Heart left ventricle (tissue), 16 donors: ENCODE data around the gene CMTM3. TPM values are rescaled to one million over a fixed set of nuclear protein-coding genes. Genes with fewer than 3 reads are reported as not detected.
A peak's percentile ranks its signal among the peaks of the same experiment; 100 is the strongest.
"Not testable (repeated sequence)": the region's sequence is repeated elsewhere in the genome, so short reads cannot be mapped to it uniquely, and the experiment has no call there.

ENCODE experiments used
- ATAC-seq, 4 donors: fragments of 200-7000 bp; cut with Tn5 transposase; one replicate each; pipeline ENCODE4 v1.9.1; 2020 to 2022; ENCODE audit warnings: moderate library complexity in 4 of 4, mild to moderate bottlenecking in 3 of 4, moderate number of reproducible peaks in 1 of 4
- DNase-seq, 5 donors: peaks; one replicate each; pipeline ENCODE4 v3.0.0-alpha.2; 2020
- H3K27ac ChIP-seq, 12 donors: fragments of 200-600 bp; sonication (generic) in 4 of 12; one replicate each; pipeline versions ENCODE4 v1.5.0 to v1.8.0; 2016 to 2022; ENCODE audit warnings: mild to moderate bottlenecking in 2 of 12
- H3K27me3 ChIP-seq, 9 donors: fragments of 200-600 bp; sonication (generic) in 2 of 9; one replicate each; pipeline versions ENCODE4 v1.5.1 to v1.8.0; 2016 to 2022; ENCODE audit warnings: mild to moderate bottlenecking in 3 of 9
- H3K36me3 ChIP-seq, 9 donors: fragments of 200-600 bp; sonication (generic) in 2 of 9; one replicate each; pipeline versions ENCODE4 v1.5.0 to v1.8.0; 2018 to 2022; ENCODE audit warnings: mild to moderate bottlenecking in 2 of 9
- H3K4me1 ChIP-seq, 12 donors: fragments of 200-600 bp; sonication (generic) in 4 of 12; one replicate each; pipeline versions ENCODE4 v1.5.0 to v1.8.0; 2016 to 2022; ENCODE audit warnings: mild to moderate bottlenecking in 3 of 12
- H3K4me3 ChIP-seq, 12 donors: fragments of 200-600 bp; sonication (generic) in 4 of 12; one replicate each; pipeline versions ENCODE4 v1.5.0 to v1.8.0; 2017 to 2022; ENCODE audit warnings: mild to moderate bottlenecking in 9 of 12, moderate library complexity in 4 of 12
- H3K9me3 ChIP-seq, 12 donors: fragments of 200-600 bp; sonication (generic) in 4 of 12; one replicate each; pipeline versions ENCODE4 v1.5.0 to v1.8.0; 2016 to 2022; ENCODE audit warnings: mild to moderate bottlenecking in 1 of 12
- CTCF ChIP-seq, 12 donors: fragments of 200-600 bp; sonication (generic) in 4 of 12; IDR thresholded peaks; one replicate each; pipeline versions ENCODE4 v1.5.0 to v1.8.0; 2018 to 2022; ENCODE audit warnings: antibody characterized with exemption in 12 of 12, mild to moderate bottlenecking in 5 of 12
- POLR2A ChIP-seq, 2 donors: fragments of 450-650 bp; IDR thresholded peaks; one replicate each; pipeline ENCODE4 v1.6.1; 2017; ENCODE audit warnings: antibody characterized with exemption in 2 of 2, mild to moderate bottlenecking in 2 of 2, moderate library complexity in 2 of 2
- WGBS, 4 donors: extraction: QIAGEN DNeasy Blood & Tissue Kit in 2 of 4; methylation state at CpG; one replicate each; pipeline versions ENCODE4 v1.1.5 to v1.1.7; 2013 to 2018; 5-methylcytosine and 5-hydroxymethylcytosine counted together
- intact Hi-C, 10 donors: fragments of 100-400 bp; cut with DNase I; formaldehyde crosslinking; loops; one replicate each; pipeline versions ENCODE4 v1.11.1 to v1.14.2; 2022
- polyA plus RNA-seq, 2 donors: library from polyadenylated mRNA; stranded (reverse); fragments of 200-250 nt; gene quantifications; one replicate each; pipeline ENCODE4 v1.2.3, GENCODE V29; 2013
- total RNA-seq, 9 donors: library from RNA; depleted of rRNA in 2 of 9; stranded (reverse); fragments of >200 nt in 2 of 9; fragmentation: NEBNext Ultra II Directional in 3 of 9; extraction: Animal tissue kit (Norgen Biotek cat#: 25700) in 3 of 9; gene quantifications; one replicate each; pipeline versions ENCODE4 v1.1.0 to v1.2.4, GENCODE V29; 2016 to 2023
- donor health status: ischemic (EF 13 %, LVEDD 7.1; RV severe dilation, severe dysfunction).
- donor health status: healthy with polysubstance abuse.
- donor health status: DM: no; HTN: yes; CAD: no.
- donor health status: DM: no; HTN: no; CAD: no.
- donor health status: ischemic (EF 25% LVEDD 6.9; RV normal size, moderate dysfunction).
- donor health status: ischemic (EF 25% LVEDD 5.7; RV mildly dilated, moderate dysfunction).
- donor health status: healthy.
- donor health status: DM: yes; HTN: yes; CAD: no.
- donor health status: ischemic (EF 35%, LVEDD 5.7; RV mildly dilated, moderate dysfunction).
- donor health status: nonischemic (EF 11% LVEDD 7.7; RV severe dilation, severe dysfunction).
- donor health status: DM: yes; HTN: yes; CAD: no.
- donor health status: PGD.
- donor health status: ischemic (EF 29% LVEDD 5.4; RV normal size, mild dysfunction).
- donor health status: nonischemic (EF 23%, LVEDD 6.1; RV moderate dilation, normal function).

The CMTM3 gene
- total and polyA plus RNA-seq, 11 donors: 5.8 to 30.9 (median 9.6) TPM

- TF ChIP-seq POLR2A (IDR thresholded peaks at IDR 0.05): no peak
- no peak for TF ChIP-seq CTCF (IDR thresholded peaks at IDR 0.05)
- H3K4me1 ChIP-seq: peaks cover 0 to 30% (median 12%) of the 10 kb centered on the region in 12 donors
- ATAC-seq (no peak), DNase-seq (no peak)
- no peak overlapping the region for H3K27ac ChIP-seq
- H3K27me3 ChIP-seq: no peaks in the 10 kb centered on the region
- WGBS, 4 donors: 61 to 78% (median 62%) methylated on average over 3 of the region's 3 CpGs
- H3K4me3 ChIP-seq: no peak overlapping the region
- no peaks in the 10 kb centered on the region for H3K9me3 ChIP-seq
- peaks cover 0 to 14% (median 6%) of the 10 kb centered on the region in 9 donors for H3K36me3 ChIP-seq
- intact Hi-C loops: no loop called here
These were observed 18.4 kb downstream of the CMTM3 start for GRCh38 chr16:66622863-66623262.

- intact Hi-C loops: no loop called here
These were observed 19.3 kb downstream of the CMTM3 start for GRCh38 chr16:66623755-66624154.

GRCh38 chr16:66627611-66628378 lies 23.3 kb downstream of the CMTM3 start:
- 89 to 94% (median 92%) methylated on average over 17 of the region's 17 CpGs for WGBS, 4 donors
- intact Hi-C loops, H3K9me3 ChIP-seq, DNase-seq, H3K27ac ChIP-seq, H3K4me3 ChIP-seq, H3K36me3 ChIP-seq, ATAC-seq, H3K27me3 ChIP-seq, H3K4me1 ChIP-seq: not testable (repeated sequence)

More at GRCh38 chr16:66623755-66624154, 19.3 kb downstream of the CMTM3 start:
- H3K4me3 ChIP-seq: no peak overlapping the region
- TF ChIP-seq POLR2A (IDR thresholded peaks at IDR 0.05) (no peak), CTCF (IDR thresholded peaks at IDR 0.05) (no peak)
- no peak overlapping the region for H3K27ac ChIP-seq
- no peak for ATAC-seq
- no peaks in the 10 kb centered on the region for H3K9me3 ChIP-seq
- peaks cover 0 to 21% (median 11%) of the 10 kb centered on the region in 12 donors for H3K4me1 ChIP-seq
- WGBS, 4 donors: 86 to 94% (median 93%) methylated on average over 3 of the region's 3 CpGs
- no peaks in the 10 kb centered on the region for H3K27me3 ChIP-seq
- DNase-seq: no peak
- H3K36me3 ChIP-seq: peaks cover 0 to 14% (median 6%) of the 10 kb centered on the region in 9 donors

- 92 to 97% (median 93%) methylated on average over 5 of the region's 5 CpGs for WGBS, 4 donors
- H3K4me1 ChIP-seq: no peaks in the 10 kb centered on the region
- H3K27ac ChIP-seq: no peak overlapping the region
- H3K36me3 ChIP-seq: no peaks in the 10 kb centered on the region
- H3K4me3 ChIP-seq: no peak overlapping the region
- no peaks in the 10 kb centered on the region for H3K27me3 ChIP-seq
- ATAC-seq: no peak
- no peaks in the 10 kb centered on the region for H3K9me3 ChIP-seq
- DNase-seq: peak in 1 of 5 donors; percentile 5
- intact Hi-C loops: no loop called here
- TF ChIP-seq CTCF (IDR thresholded peaks at IDR 0.05): no peak
These were observed 25.4 kb downstream of the CMTM3 start for GRCh38 chr16:66629856-66630255.

- H3K36me3 ChIP-seq, H3K27ac ChIP-seq, H3K9me3 ChIP-seq, H3K27me3 ChIP-seq, intact Hi-C loops, ATAC-seq, H3K4me3 ChIP-seq, H3K4me1 ChIP-seq: not testable (repeated sequence)
- DNase-seq: peak in 1 of 5 donors; percentile 15
- WGBS, 4 donors: 96 to 97% (median 96%) methylated on average over 8 to 36 of the region's 49 CpGs
These were observed 26.2 kb downstream of the CMTM3 start for GRCh38 chr16:66630561-66631260.

GRCh38 chr16:66631558-66631957 lies 27.1 kb downstream of the CMTM3 start:
- H3K4me1 ChIP-seq, H3K27ac ChIP-seq, H3K27me3 ChIP-seq, H3K4me3 ChIP-seq, DNase-seq, intact Hi-C loops, H3K9me3 ChIP-seq, H3K36me3 ChIP-seq, ATAC-seq: not testable (repeated sequence)
- 94 to 98% (median 96%) methylated on average over 3 to 4 of the region's 4 CpGs for WGBS, 4 donors
